Measurements from ENCODE around the gene SIM2.

Gene SIM2

GRCh38 chr21:36684957-36685714, 13.8 kb upstream of the SIM2 start:
- in situ Hi-C loops (cut with MboI; ENCODE audit: low sequenced_read_pairs) = no loop called here

GRCh38 chr21:36686955-36687354, 12.0 kb upstream of the SIM2 start:
- in situ Hi-C loops (cut with MboI; ENCODE audit: low sequenced_read_pairs) = no loop called here

GRCh38 chr21:36688324-36688723, 10.6 kb upstream of the SIM2 start:
- in situ Hi-C loops (cut with MboI; ENCODE audit: low sequenced_read_pairs) = no loop called here

- in situ Hi-C loops (cut with MboI; ENCODE audit: low sequenced_read_pairs) = no loop called here
Observed at GRCh38 chr21:36689324-36689723, 9.6 kb upstream of the SIM2 start.

- in situ Hi-C loops (cut with MboI; ENCODE audit: low sequenced_read_pairs) = no loop called here
Observed at GRCh38 chr21:36690628-36691554, 8.0 kb upstream of the SIM2 start.

- in situ Hi-C loops (cut with MboI; ENCODE audit: low sequenced_read_pairs) = no loop called here
Observed at GRCh38 chr21:36691555-36692041, 7.3 kb upstream of the SIM2 start.

- in situ Hi-C loops (cut with MboI; ENCODE audit: low sequenced_read_pairs) = no loop called here
Observed at GRCh38 chr21:36692114-36692834, 6.6 kb upstream of the SIM2 start.

- in situ Hi-C loops (cut with MboI; ENCODE audit: low sequenced_read_pairs) = no loop called here
Observed at GRCh38 chr21:36692835-36693488, 6.0 kb upstream of the SIM2 start.

GRCh38 chr21:36693489-36694030, 5.4 kb upstream of the SIM2 start:
- in situ Hi-C loops (cut with MboI; ENCODE audit: low sequenced_read_pairs) = no loop called here

GRCh38 chr21:36694031-36694515, 4.8 kb upstream of the SIM2 start:
- in situ Hi-C loops (cut with MboI; ENCODE audit: low sequenced_read_pairs) = no loop called here

GRCh38 chr21:36694593-36695282, 4.2 kb upstream of the SIM2 start:
- in situ Hi-C loops (cut with MboI; ENCODE audit: low sequenced_read_pairs) = no loop called here

GRCh38 chr21:36695283-36695634, 3.7 kb upstream of the SIM2 start:
- in situ Hi-C loops (cut with MboI; ENCODE audit: low sequenced_read_pairs) = no loop called here

GRCh38 chr21:36695671-36696389, 3.1 kb upstream of the SIM2 start:
- in situ Hi-C loops (cut with MboI; ENCODE audit: low sequenced_read_pairs) = no loop called here

- in situ Hi-C loops (cut with MboI; ENCODE audit: low sequenced_read_pairs) = no loop called here
Observed at GRCh38 chr21:36696390-36697059, 2.4 kb upstream of the SIM2 start.

GRCh38 chr21:36697060-36697850, 1.7 kb upstream of the SIM2 start:
- in situ Hi-C loops (cut with MboI; ENCODE audit: low sequenced_read_pairs) = no loop called here

- in situ Hi-C loops (cut with MboI; ENCODE audit: low sequenced_read_pairs) = no loop called here
Observed at GRCh38 chr21:36697851-36698384, 997 bp upstream of the SIM2 start.

- in situ Hi-C loops (cut with MboI; ENCODE audit: low sequenced_read_pairs) = no loop called here
Observed at GRCh38 chr21:36698385-36698980, 432 bp upstream of the SIM2 start.

All from HL-60/S4 (cell line).